ENCODE results near the gene INPP5K.

Gene INPP5K

GRCh38 chr17:1485423-1486376, 30.7 kb downstream of the INPP5K start:
- DNase-seq: peak; percentile 62

- DNase-seq: peak; percentile 35
Measured at GRCh38 chr17:1484676-1485422, 31.6 kb downstream of the INPP5K start.

DNA sequence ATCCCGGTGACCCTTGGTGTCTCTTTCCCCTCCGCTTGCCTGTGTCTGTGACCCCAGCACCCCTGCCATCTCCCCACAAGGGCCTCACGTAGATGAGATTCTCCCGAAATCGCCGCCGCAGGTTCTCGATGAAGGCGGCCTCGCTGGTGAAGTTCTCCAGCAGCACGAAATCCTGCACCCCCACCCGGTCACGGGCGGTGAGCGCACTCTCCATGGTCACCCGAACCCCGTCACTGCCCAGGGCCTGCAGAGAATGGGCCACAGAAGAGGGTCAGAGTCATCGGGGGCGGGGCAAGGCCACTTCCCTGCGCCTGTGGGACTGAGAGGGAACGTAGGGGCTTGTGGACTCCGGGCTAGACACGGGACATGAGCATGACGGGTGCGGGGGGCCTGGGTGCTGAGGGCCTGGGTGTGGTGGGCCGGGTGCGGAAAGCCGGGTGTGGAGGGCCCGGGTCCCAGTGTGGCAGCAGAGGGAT, 32.3 kb downstream of the INPP5K start:
- no peak for DNase-seq

- no peak for DNase-seq
Measured at GRCh38 chr17:1482680-1483079, 33.7 kb downstream of the INPP5K start.

GRCh38 chr17:1481736-1482135, 34.7 kb downstream of the INPP5K start:
- no peak for DNase-seq

GRCh38 chr17:1480747-1481465, 35.5 kb downstream of the INPP5K start:
- DNase-seq: no peak

DNA sequence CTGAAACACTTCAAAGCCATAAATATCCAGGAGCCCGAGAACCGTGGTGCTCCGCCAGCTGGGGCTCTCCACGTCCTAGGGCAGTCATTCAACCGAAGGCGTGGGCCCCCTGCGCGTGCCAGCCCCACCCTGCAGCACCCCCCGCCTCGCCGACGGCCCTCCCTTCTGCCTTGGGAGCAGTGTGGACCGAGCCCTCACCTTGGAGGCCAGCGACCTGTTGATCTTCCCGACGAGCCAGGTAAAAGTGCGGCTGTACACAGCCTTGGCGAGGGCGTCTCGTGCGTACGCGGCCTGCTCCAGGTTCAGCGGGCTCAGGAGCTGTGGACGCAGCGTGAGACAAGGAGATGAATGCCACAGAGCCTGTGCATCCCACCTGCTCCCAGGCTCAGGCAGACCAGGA, 38.0 kb downstream of the INPP5K start:
- no peak for DNase-seq

- DNase-seq: no peak
Measured at GRCh38 chr17:1475321-1475854, 41.0 kb downstream of the INPP5K start.

DNA sequence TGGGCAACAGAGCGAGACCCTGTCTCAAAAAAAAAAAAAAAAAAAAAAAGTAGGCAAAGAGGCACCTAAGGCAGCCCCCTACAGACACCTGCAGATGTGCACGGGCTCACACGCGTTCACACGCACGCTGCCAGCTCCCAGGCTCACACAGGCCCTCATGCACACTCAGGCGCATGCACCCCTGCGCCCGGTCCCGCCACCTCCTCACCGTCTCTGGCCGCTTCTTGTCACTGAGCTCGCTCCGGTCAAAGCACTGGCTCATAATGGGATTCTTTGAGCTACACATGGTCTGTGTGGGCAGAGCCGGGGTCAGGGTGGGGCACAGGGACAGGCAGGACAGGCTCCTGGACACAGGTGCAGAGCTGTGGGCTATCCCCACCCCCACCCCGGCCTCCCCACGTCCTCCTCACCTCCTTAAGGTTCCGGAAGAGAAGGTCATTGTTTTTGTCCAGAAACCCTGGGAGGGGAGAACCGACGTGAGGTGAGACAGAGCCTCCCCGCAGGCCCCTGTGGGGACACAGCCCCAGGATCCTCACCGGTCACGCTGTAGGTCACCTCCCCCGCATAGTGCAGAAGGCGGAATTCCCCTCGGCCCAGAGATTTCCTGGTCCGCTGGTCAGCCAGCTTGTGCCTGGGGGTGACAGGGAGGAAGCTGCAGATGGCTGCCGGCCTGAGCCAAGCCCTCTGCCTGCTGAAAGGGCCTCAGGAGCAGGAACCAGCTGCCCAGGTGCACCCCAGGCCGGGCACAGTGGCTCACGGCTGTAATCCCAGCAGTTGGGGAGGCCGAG, 41.8 kb downstream of the INPP5K start:
- no peak for DNase-seq

DNA sequence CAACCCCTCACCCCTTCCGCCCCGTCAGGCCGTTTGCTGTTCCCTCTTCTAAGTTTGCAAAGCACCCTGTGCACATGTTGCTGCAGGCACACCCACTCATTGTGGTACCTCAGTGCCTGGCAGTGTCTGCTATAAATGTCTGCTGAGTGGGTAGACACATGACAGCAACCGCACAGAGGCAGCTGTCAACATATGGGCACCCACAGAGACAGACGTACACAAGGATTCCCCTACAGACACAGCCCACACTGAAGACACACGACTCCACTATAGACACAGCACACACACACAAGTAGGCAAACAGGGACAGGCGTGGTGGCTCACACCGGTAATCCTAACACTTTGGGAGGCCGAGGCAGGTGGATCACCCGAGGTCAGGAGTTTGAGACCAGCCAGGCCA, 42.6 kb downstream of the INPP5K start:
- no peak for DNase-seq

DNA sequence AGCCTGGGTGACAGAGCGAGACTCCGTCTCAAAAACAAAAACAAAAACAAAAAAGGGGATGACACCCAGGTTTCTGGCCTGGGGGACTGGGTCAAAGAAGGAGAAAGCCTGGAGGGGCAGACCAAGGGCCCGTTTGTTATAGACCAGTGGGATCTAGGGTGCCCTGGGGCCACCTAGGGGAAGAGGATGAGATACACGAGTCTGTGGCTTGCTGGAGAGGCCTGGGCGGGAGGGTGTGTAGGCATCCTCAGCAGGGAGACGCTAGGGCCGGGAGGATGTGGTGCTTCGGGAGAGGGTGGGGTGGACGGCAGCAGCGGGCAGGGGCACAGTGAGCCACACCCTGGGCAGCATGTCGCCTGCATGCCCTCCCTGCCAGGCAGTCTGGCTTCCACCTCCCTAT, 43.2 kb downstream of the INPP5K start:
- no peak for DNase-seq

DNA sequence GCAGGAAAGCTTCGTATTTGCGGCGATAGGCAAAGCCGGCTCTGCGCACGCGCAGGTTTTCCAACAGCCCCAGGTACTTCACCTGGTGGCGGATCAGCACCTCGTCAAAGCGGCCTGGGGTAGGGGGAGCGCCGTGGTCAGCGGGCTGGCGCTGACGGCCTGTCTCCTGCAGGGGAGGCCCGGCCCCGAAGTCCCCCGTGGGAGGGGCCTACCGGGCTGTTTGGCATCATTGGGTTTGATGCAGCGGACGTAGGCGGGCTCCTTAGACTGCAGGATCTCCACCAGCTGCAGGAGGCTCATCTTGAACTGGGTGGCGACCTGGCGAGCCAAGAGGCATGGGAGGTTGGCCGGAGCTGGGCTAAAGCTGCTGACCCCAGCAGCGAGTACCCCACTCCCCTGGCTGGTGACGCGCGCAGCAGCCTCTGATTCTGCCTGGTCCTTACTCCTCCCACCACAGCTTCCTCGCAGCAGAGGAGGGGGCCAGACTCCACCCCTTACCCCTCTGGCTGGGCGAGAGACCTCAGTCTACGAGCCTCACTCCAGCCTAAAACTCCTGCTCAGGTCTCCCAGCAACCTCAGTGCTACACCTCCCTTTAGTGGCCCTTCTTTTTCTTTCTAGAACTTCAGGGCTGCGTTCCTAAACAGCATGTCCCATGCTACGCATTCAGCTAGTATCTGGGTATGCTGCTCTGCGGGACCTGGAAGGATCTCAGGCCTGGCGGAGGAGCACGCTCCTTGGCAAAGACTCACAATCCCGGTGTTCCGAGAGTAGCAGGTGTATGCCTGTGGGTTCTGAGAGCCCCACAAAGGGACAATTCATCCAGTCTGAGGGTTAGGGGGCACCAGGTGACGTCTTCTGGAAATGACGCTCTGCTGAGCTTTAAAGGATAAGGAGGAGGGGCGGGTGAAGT, 44.2 kb downstream of the INPP5K start:
- DNase-seq: no peak

GRCh38 chr17:1471490-1471889, 44.9 kb downstream of the INPP5K start:
- DNase-seq: no peak

DNA sequence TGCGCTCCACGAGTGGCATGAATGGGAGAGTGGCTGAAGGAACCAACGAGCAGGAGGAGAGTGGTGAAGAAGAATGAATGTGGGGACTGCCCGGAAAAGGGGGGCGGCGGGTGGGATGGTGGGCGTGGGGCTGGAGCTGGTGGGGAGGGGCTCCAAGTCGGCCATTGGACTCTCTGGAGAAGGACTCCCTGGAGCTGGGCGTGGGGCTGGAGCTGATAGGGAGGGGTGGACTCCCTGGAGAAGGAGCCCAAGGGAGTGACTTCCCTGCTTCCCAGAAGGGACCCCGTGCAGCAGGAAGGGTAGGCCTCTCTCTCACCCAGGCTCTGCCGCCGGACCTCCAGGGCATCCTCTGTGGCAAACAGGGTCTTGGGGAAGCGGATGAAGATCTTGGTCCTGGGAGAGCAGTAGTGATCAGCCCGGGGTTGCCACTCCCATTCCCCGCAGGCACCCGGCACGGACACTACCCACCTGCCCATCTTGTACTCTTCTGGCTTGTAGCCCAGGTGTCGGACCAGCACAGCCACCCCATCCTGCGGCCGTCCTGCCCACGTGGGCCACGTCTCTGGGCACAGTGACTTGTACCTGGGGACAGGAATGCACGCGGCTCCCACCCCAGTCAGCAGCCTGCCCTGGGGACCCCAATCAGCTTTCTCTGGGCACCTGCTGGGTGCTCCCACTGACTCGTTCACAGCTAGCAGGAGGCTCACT, 45.5 kb downstream of the INPP5K start:
- no peak for DNase-seq

GRCh38 chr17:1470071-1470754, 46.2 kb downstream of the INPP5K start:
- no peak for DNase-seq

DNA sequence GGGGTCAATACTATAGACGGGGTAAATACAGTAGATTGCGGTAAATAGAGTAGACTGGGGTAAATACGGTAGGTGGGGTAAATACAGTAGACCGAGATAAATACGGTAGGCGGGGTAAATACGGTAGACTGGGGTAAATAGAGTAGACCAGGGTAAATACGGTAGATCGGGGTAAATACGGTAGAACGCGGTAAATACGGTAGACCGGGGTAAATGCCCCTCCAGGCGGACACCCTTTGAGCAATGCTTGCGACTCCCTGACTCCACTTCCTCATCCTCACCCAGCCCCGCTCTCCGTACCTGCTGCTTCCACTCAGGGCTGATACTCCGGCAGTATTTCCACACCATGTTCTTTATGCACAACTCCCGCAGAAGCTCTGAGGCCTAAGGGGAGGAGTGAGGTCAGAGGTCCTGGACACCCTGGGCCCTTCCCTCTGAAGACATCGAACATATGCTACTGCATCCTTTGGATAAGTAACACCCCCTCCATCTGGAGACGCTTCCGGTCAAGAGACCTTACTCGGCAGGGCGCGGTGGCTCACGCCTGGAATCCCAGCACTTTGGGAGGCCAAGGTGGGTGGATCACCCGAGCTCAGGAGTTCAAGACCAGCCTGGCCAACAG, 47.1 kb downstream of the INPP5K start:
- DNase-seq: peak; percentile 49

DNA sequence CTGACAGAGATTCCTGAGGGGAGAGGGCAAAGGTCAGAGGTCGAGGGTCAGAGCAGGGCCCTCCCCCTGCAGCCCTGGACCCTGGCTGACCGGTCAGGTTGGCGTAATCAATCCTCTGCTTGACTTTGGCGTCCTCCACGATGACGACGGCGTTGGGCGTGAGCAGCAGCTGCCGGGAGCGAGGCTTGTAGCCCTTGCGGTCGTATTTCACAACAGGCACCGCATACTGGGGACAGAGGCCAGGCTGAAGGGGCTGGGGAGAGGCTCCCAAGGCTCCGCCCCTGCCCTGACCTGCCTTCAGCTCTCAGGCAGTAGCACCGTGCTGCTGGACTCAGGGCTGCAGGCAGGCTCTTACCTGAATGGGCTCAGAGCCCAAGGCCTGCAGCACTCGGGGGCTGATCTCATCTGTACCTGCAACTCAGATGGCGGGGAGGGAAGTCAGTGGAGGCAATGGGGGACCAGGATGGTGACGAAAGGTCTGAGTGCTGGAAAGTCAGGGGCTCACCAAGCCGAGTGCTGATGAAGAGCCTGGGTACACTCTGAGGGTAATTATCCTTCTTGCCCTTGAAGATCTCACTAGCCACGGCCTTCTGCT, 48.4 kb downstream of the INPP5K start:
- no peak for DNase-seq

GRCh38 chr17:1467258-1467657, 49.2 kb downstream of the INPP5K start:
- no peak for DNase-seq

DNA sequence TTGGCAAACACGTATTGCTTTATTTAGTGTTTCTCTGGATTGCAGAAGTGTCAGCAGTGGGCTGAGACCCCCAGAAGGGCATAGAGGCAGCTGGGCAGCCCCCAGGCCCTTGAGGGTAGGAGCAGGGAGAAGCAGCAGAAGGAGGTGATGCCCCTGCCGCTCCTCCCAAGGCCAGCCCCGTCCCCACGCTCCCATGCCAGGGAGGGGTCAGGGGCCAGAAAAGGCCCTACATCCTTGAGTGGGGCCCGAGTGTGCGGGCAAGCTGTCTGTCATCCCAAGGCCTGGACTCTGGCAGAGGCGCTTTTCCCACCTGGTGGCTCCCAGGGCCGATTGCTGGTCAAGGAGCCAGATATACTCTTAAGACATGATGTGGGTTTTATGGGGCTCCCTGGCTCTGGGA, 52.2 kb downstream of the INPP5K start:
- no peak for DNase-seq

All from fibroblast of skin of abdomen (primary cell).